IPS-18a (cell line): ENCODE measurements around the gene ATP2A2.
A peak's percentile ranks its signal among the peaks of the same experiment; 100 is the strongest.

Experiments used
- H3K27ac ChIP-seq: one replicate; pipeline ENCODE4 v1.5.1; 2013; ENCODE audit warnings: low read length
- H3K27me3 ChIP-seq: one replicate; pipeline ENCODE4 v1.6.1; 2013; ENCODE audit warnings: mild to moderate bottlenecking, low read length; ENCODE audit not compliant: control insufficient read depth, insufficient read depth
- H3K36me3 ChIP-seq: one replicate; pipeline ENCODE4 v1.6.1; 2013; ENCODE audit warnings: low read depth, low read length; ENCODE audit not compliant: control insufficient read depth
- H3K4me1 ChIP-seq: one replicate; pipeline ENCODE4 v1.6.1; 2013; ENCODE audit warnings: low read depth, low read length; ENCODE audit not compliant: control insufficient read depth
- H3K4me3 ChIP-seq: one replicate; pipeline ENCODE4 v1.5.1; 2013; ENCODE audit warnings: low read length
- H3K9ac ChIP-seq: one replicate; pipeline ENCODE4 v1.6.1; 2013; ENCODE audit warnings: mild to moderate bottlenecking, low read length, moderate library complexity
- H3K9me3 ChIP-seq: one replicate; pipeline ENCODE4 v1.6.1; 2013; ENCODE audit warnings: low read depth, low read length; ENCODE audit not compliant: control insufficient read depth

Gene ATP2A2

GRCh38 chr12:110280779-110281548 lies at the start of gene ATP2A2:
Gene ATP2A2, plus strand, starts transcription at chr12:110281247. Its CDS starts 543 bp downstream, at chr12:110281790.
- Histone ChIP-seq H3K9ac (peak within 1 kb of the TSS; percentile 98), H3K9me3 (no peaks in the 10 kb centered on the region), H3K36me3 (peaks cover 31% of the 10 kb centered on the region), H3K27me3 (peaks cover 11% of the 10 kb centered on the region), H3K27ac (peak within 1 kb of the TSS; percentile 96), H3K4me1 (peaks cover 37% of the 10 kb centered on the region), H3K4me3 (peak within 1 kb of the TSS; percentile 100)

DNA sequence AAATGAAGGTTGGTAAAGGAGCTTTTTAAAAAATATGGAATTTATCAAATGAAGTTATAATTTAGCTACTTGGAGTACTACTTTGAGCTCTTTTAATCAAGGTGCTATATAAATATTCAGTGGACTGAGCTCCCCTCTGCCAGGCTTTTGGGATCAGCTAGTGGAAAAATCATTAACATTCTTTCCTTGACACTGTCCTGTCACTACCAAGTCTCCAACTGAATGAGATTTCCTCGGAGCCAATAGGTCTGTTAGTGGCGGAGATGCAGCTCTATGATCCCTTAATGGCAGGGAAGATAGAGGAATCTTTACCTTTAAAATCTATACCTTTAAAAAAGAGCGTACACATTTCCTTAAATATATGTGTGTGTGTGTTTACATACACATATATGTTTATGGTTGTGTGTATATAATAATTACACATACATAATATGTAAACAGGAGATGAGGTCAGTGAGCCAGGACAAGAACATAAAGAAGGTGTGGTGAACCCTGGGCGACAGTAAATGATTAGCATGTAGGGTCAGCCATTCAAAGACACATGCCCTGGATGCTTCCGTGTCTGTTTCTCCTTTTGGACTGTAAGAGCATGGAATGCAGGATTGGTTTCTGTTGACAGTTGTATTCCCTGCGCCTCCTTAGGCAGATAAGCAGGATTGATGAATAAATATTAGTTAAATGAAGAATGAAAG lies 47.7 kb upstream of the ATP2A2 start:
- Histone ChIP-seq H3K4me3 (no peak overlapping the region), H3K27ac (no peak overlapping the region), H3K9ac (no peak overlapping the region), H3K36me3 (no peaks in the 10 kb centered on the region), H3K4me1 (no peaks in the 10 kb centered on the region), H3K9me3 (no peaks in the 10 kb centered on the region), H3K27me3 (no peaks in the 10 kb centered on the region)

DNA sequence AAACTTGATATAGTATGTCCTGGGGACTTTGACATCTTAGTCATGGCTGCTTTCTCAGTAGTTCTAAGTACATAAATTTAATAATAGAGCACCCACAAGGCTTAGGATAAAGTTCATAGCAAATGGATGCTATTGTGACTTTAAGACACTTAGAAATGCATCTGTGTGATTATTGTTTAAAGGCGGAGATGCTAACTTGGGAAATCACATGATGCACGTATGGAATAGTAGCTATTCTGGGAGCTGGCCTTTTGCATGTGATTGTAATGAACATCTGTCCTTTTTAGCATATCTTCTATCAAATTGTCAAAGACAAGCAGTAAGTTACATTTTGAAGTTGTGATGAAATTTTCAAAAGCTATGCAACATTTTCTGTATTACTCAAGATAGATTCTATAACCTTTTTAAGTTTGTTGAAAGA lies 46.7 kb upstream of the ATP2A2 start:
- no peaks in the 10 kb centered on the region for H3K27me3 ChIP-seq
- no peaks in the 10 kb centered on the region for H3K9me3 ChIP-seq
- H3K4me1 ChIP-seq, result no peaks in the 10 kb centered on the region
- no peak overlapping the region for H3K9ac ChIP-seq
- no peak overlapping the region for H3K27ac ChIP-seq
- H3K4me3 ChIP-seq, result no peak overlapping the region
- no peaks in the 10 kb centered on the region for H3K36me3 ChIP-seq

- no peaks in the 10 kb centered on the region for H3K4me1 ChIP-seq
- no peak overlapping the region for H3K4me3 ChIP-seq
- no peak overlapping the region for H3K27ac ChIP-seq
- no peaks in the 10 kb centered on the region for H3K36me3 ChIP-seq
- H3K9ac ChIP-seq, result no peak overlapping the region
- H3K27me3 ChIP-seq, result no peaks in the 10 kb centered on the region
- no peaks in the 10 kb centered on the region for H3K9me3 ChIP-seq
Observed at GRCh38 chr12:110234755-110235154, 46.3 kb upstream of the ATP2A2 start.

GRCh38 chr12:110235383-110235782 lies 45.7 kb upstream of the ATP2A2 start:
- Histone ChIP-seq H3K27me3 (no peaks in the 10 kb centered on the region), H3K27ac (no peak overlapping the region), H3K4me3 (no peak overlapping the region), H3K9me3 (no peaks in the 10 kb centered on the region), H3K36me3 (no peaks in the 10 kb centered on the region), H3K9ac (no peak overlapping the region), H3K4me1 (no peaks in the 10 kb centered on the region)

- Histone ChIP-seq H3K4me3 (no peak overlapping the region), H3K9ac (no peak overlapping the region), H3K4me1 (peaks cover 10% of the 10 kb centered on the region), H3K9me3 (no peaks in the 10 kb centered on the region), H3K36me3 (no peaks in the 10 kb centered on the region), H3K27ac (no peak overlapping the region), H3K27me3 (no peaks in the 10 kb centered on the region)
Observed at GRCh38 chr12:110243227-110243626, 37.8 kb upstream of the ATP2A2 start.

DNA sequence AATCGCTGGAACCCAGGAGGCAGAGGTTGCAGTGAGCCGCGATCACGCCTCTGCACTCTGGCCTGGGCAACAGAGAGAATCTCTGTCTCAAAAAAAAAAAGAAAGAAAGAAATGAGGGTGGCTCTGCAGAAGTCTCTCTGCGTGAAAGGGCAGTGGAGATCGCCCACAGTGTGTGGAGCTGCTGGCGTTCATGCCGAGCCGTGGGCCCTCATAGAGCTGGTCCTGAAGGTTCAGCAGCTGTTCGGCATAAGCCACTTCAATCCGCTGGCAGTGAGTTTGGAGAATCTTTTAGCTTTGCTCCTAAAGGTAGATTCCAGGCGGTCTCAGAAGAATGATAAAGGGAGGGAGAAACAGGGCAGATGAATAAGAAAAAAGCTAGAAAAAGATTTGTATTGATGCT lies 36.7 kb upstream of the ATP2A2 start:
- Histone ChIP-seq H3K27ac (no peak overlapping the region), H3K27me3 (no peaks in the 10 kb centered on the region), H3K36me3 (no peaks in the 10 kb centered on the region), H3K4me1 (peaks cover 10% of the 10 kb centered on the region), H3K9me3 (no peaks in the 10 kb centered on the region), H3K9ac (no peak overlapping the region), H3K4me3 (no peak overlapping the region)

DNA sequence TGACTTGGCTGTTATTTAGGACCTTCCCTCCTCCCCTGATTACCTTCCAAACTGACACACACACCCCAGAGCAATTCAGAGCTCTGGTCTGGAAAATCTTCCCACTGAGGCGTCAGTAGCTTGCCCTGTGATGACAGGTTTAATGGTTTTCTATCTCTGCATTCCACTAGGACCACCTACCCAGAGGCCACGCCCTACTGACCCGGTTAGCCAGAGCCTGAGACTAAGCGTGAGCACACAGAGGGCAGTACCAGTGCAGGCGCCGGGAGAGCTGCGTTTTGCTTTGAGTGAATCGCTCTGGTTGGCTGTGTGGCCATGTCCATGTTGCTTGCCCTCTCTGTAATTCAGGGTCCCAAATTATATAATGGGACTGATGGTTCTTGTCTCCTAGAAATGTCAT lies 36.2 kb upstream of the ATP2A2 start:
- peaks cover 10% of the 10 kb centered on the region for H3K4me1 ChIP-seq
- H3K27ac ChIP-seq, result no peak overlapping the region
- no peaks in the 10 kb centered on the region for H3K9me3 ChIP-seq
- H3K27me3 ChIP-seq, result no peaks in the 10 kb centered on the region
- H3K9ac ChIP-seq, result no peak overlapping the region
- no peak overlapping the region for H3K4me3 ChIP-seq
- no peaks in the 10 kb centered on the region for H3K36me3 ChIP-seq

DNA sequence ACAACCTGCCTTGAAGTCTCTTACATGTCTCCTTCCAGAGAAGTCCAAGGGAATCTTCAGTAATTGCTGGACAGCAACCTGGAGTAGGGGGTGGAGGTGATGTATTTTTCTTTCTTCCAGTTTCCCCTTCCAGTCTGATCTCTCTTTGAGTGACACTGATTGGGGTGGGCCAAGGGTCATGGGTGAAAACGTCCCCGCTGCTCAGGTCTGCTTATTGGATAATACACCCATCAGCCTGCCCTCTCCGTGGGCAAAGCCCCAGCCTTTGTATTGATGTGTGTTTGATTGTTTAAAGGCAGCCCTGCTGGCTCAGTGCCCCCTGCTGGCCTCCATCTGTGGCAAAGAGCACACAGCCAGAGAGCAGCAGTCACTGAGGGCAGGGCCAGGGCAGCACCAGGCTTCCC lies 35.7 kb upstream of the ATP2A2 start:
- Histone ChIP-seq H3K9ac (no peak overlapping the region), H3K27ac (no peak overlapping the region), H3K4me3 (no peak overlapping the region), H3K27me3 (no peaks in the 10 kb centered on the region), H3K9me3 (no peaks in the 10 kb centered on the region), H3K36me3 (no peaks in the 10 kb centered on the region), H3K4me1 (peaks cover 10% of the 10 kb centered on the region)

- Histone ChIP-seq H3K36me3 (no peaks in the 10 kb centered on the region), H3K9me3 (no peaks in the 10 kb centered on the region), H3K9ac (no peak overlapping the region), H3K4me1 (peaks cover 10% of the 10 kb centered on the region), H3K4me3 (no peak overlapping the region), H3K27me3 (no peaks in the 10 kb centered on the region), H3K27ac (no peak overlapping the region)
Observed at GRCh38 chr12:110246636-110247339, 34.3 kb upstream of the ATP2A2 start.

- Histone ChIP-seq H3K36me3 (no peaks in the 10 kb centered on the region), H3K4me1 (peaks cover 10% of the 10 kb centered on the region), H3K4me3 (no peak overlapping the region), H3K27me3 (no peaks in the 10 kb centered on the region), H3K27ac (no peak overlapping the region), H3K9ac (no peak overlapping the region), H3K9me3 (no peaks in the 10 kb centered on the region)
Observed at GRCh38 chr12:110247340-110248095, 33.5 kb upstream of the ATP2A2 start.
